GM12892 (cell line): ENCODE data around the gene UBE2Q2.
A peak's percentile ranks its signal among the peaks of the same experiment; 100 is the strongest.

Source experiments
- DNase-seq: peaks from one replicate; pipeline ENCODE4 v3.0.0; 2011; ENCODE audit not compliant: insufficient read length
- FAIRE-seq: peaks from 2 replicates; lab custom pipeline; 2011; peaks lifted over from hg19 to GRCh38; lab: Jason Lieb, UNC
- POLR2A ChIP-seq: IDR thresholded peaks from 2 replicates; pipeline ENCODE4 v1.6.1; 2011; ENCODE audit warnings: low read depth, low read length, control low read depth
- POLR2AphosphoS5 ChIP-seq: IDR thresholded peaks from 2 replicates; pipeline ENCODE4 v1.6.1; 2011; ENCODE audit warnings: low read depth, low read length, control low read depth
- TAF1 ChIP-seq: IDR thresholded peaks from 2 replicates; pipeline ENCODE4 v1.6.1; 2011; ENCODE audit warnings: low read depth, mild to moderate bottlenecking, control low read depth, low read length, borderline replicate concordance

The UBE2Q2 gene

GRCh38 chr15:75811626-75812025 is 31.6 kb upstream of the UBE2Q2 start:
- no peak for DNase-seq
- TF ChIP-seq POLR2A (no peak), POLR2AphosphoS5 (no peak), TAF1 (no peak)
- FAIRE-seq, result no peak

- TF ChIP-seq POLR2AphosphoS5, result no peak
- TF ChIP-seq POLR2A, result no peak
- TF ChIP-seq TAF1, result no peak
- FAIRE-seq, result no peak
Measured at GRCh38 chr15:75814794-75815193, 28.5 kb upstream of the UBE2Q2 start.

GRCh38 chr15:75815811-75816719 is 27.2 kb upstream of the UBE2Q2 start:
- FAIRE-seq, result no peak
- DNase-seq, result no peak
- TF ChIP-seq TAF1, result no peak
- TF ChIP-seq POLR2A, result no peak
- TF ChIP-seq POLR2AphosphoS5, result no peak

More at GRCh38 chr15:75814794-75815193, 28.5 kb upstream of the UBE2Q2 start:
- no peak for DNase-seq

- DNase-seq (no peak), FAIRE-seq (no peak)
- no peak for TF ChIP-seq TAF1
- no peak for TF ChIP-seq POLR2AphosphoS5
- no peak for TF ChIP-seq POLR2A
Measured at GRCh38 chr15:75817138-75817935, 25.9 kb upstream of the UBE2Q2 start.

- FAIRE-seq (no peak), DNase-seq (no peak)
- TF ChIP-seq POLR2AphosphoS5 (no peak), POLR2A (no peak), TAF1 (no peak)
Measured at GRCh38 chr15:75820206-75820605, 23.0 kb upstream of the UBE2Q2 start.

GRCh38 chr15:75821786-75822345 is 21.4 kb upstream of the UBE2Q2 start:
- FAIRE-seq (peak; percentile 54), DNase-seq (no peak)
- no peak for TF ChIP-seq TAF1
- TF ChIP-seq POLR2A, result no peak
- no peak for TF ChIP-seq POLR2AphosphoS5

GRCh38 chr15:75822685-75823278 is 20.5 kb upstream of the UBE2Q2 start:
- TF ChIP-seq POLR2A (no peak), TAF1 (no peak), POLR2AphosphoS5 (no peak)
- no peak for FAIRE-seq
- DNase-seq, result no peak

GRCh38 chr15:75823860-75824613 is 19.2 kb upstream of the UBE2Q2 start:
- FAIRE-seq, result no peak
- DNase-seq, result no peak
- no peak for TF ChIP-seq TAF1
- TF ChIP-seq POLR2A, result no peak
- no peak for TF ChIP-seq POLR2AphosphoS5

- no peak for FAIRE-seq
- TF ChIP-seq POLR2A (no peak), POLR2AphosphoS5 (no peak), TAF1 (no peak)
- no peak for DNase-seq
Measured at GRCh38 chr15:75827691-75828090, 15.6 kb upstream of the UBE2Q2 start.

- TF ChIP-seq POLR2AphosphoS5, result no peak
- TF ChIP-seq TAF1, result no peak
- TF ChIP-seq POLR2A, result no peak
- no peak for FAIRE-seq
- DNase-seq, result no peak
Measured at GRCh38 chr15:75828429-75828828, 14.8 kb upstream of the UBE2Q2 start.
